ENCODE measurements around the gene GPR35.

Gene GPR35

GRCh38 chr2:240643811-240644150 is 18.5 kb downstream of the GPR35 start:
- H3K36me3 ChIP-seq (ENCODE audit: control insufficient read depth, low read length), result no peaks in the 10 kb centered on the region
- no peaks in the 10 kb centered on the region for H3K9me2 ChIP-seq (replicated peaks; ENCODE audit: control insufficient read depth, low read length)
- H3K9me3 ChIP-seq (ENCODE audit: control insufficient read depth, insufficient read depth, low read length), result peaks cover 8% of the 10 kb centered on the region; the same call in 1 of the 2 replicates
- H3F3A ChIP-seq (ENCODE audit: control insufficient read depth, insufficient read depth), result no peaks in the 10 kb centered on the region
- H3K79me2 ChIP-seq (ENCODE audit: control insufficient read depth, low read length), result no peaks in the 10 kb centered on the region
- no peak for TF ChIP-seq EZH2phosphoT487 (IDR thresholded peaks at IDR 0.05; ENCODE audit: borderline replicate concordance, low read length)
- no peak for TF ChIP-seq CTCF (IDR thresholded peaks at IDR 0.05; ENCODE audit: low read depth, low read length, poor library complexity, severe bottlenecking)
- H3K4me1 ChIP-seq (ENCODE audit: control insufficient read depth, low read length), result no peaks in the 10 kb centered on the region
- no peak overlapping the region for H3K4me3 ChIP-seq (ENCODE audit: low read length)
- no peak overlapping the region for H3K4me2 ChIP-seq (ENCODE audit: low read length)
- H4K20me1 ChIP-seq (ENCODE audit: control insufficient read depth, insufficient read depth, low read depth, low read length), result no peaks in the 10 kb centered on the region
- peaks cover 5% of the 10 kb centered on the region; the same call in 1 of the 2 replicates for H3K27me3 ChIP-seq (ENCODE audit: control insufficient read depth, low read length)
- H3K27ac ChIP-seq (ENCODE audit: low read depth, low read length), result no peak overlapping the region

- TF ChIP-seq EZH2phosphoT487 (IDR thresholded peaks at IDR 0.05; ENCODE audit: borderline replicate concordance, low read length), result no peak
- TF ChIP-seq CTCF (IDR thresholded peaks at IDR 0.05; ENCODE audit: low read depth, low read length, poor library complexity, severe bottlenecking), result no peak
- Histone ChIP-seq H3K79me2 (ENCODE audit: control insufficient read depth, low read length) (no peaks in the 10 kb centered on the region), H3K4me3 (ENCODE audit: low read length) (no peak overlapping the region), H3K27ac (ENCODE audit: low read depth, low read length) (no peak overlapping the region), H3K4me1 (ENCODE audit: control insufficient read depth, low read length) (no peaks in the 10 kb centered on the region), H4K20me1 (ENCODE audit: control insufficient read depth, insufficient read depth, low read depth, low read length) (no peaks in the 10 kb centered on the region), H3K27me3 (ENCODE audit: control insufficient read depth, low read length) (peaks cover 9% of the 10 kb centered on the region; the same call in 1 of the 2 replicates), H3K4me2 (ENCODE audit: low read length) (no peak overlapping the region), H3K9me2 (replicated peaks; ENCODE audit: control insufficient read depth, low read length) (no peaks in the 10 kb centered on the region), H3F3A (ENCODE audit: control insufficient read depth, insufficient read depth) (no peaks in the 10 kb centered on the region), H3K9me3 (ENCODE audit: control insufficient read depth, insufficient read depth, low read length) (peaks cover 8% of the 10 kb centered on the region; the same call in 1 of the 2 replicates), H3K36me3 (ENCODE audit: control insufficient read depth, low read length) (no peaks in the 10 kb centered on the region)
Observed at GRCh38 chr2:240644171-240644651, 18.9 kb downstream of the GPR35 start.

GRCh38 chr2:240644859-240645301 is 19.6 kb downstream of the GPR35 start:
- TF ChIP-seq CTCF (IDR thresholded peaks at IDR 0.05; ENCODE audit: low read depth, low read length, poor library complexity, severe bottlenecking) (no peak), EZH2phosphoT487 (IDR thresholded peaks at IDR 0.05; ENCODE audit: borderline replicate concordance, low read length) (no peak)
- peaks cover 9% of the 10 kb centered on the region; the same call in 1 of the 2 replicates for H3K27me3 ChIP-seq (ENCODE audit: control insufficient read depth, low read length)

More at GRCh38 chr2:240644859-240645301, 19.6 kb downstream of the GPR35 start:
- peaks cover 8% of the 10 kb centered on the region; the same call in 1 of the 2 replicates for H3K9me3 ChIP-seq (ENCODE audit: control insufficient read depth, insufficient read depth, low read length)
- H4K20me1 ChIP-seq (ENCODE audit: control insufficient read depth, insufficient read depth, low read depth, low read length), result no peaks in the 10 kb centered on the region
- H3K4me1 ChIP-seq (ENCODE audit: control insufficient read depth, low read length), result no peaks in the 10 kb centered on the region
- H3K36me3 ChIP-seq (ENCODE audit: control insufficient read depth, low read length), result no peaks in the 10 kb centered on the region
- H3K4me3 ChIP-seq (ENCODE audit: low read length), result no peak overlapping the region
- no peak overlapping the region for H3K27ac ChIP-seq (ENCODE audit: low read depth, low read length)
- H3K9me2 ChIP-seq (replicated peaks; ENCODE audit: control insufficient read depth, low read length), result no peaks in the 10 kb centered on the region
- H3F3A ChIP-seq (ENCODE audit: control insufficient read depth, insufficient read depth), result no peaks in the 10 kb centered on the region
- H3K4me2 ChIP-seq (ENCODE audit: low read length), result no peak overlapping the region
- no peaks in the 10 kb centered on the region for H3K79me2 ChIP-seq (ENCODE audit: control insufficient read depth, low read length)

Data from DOHH2 (cell line).